NCI-H1417 treated with DMSO at 0.1 percent for 48 hours (cell line): ENCODE results near the gene MAPK7.

Experiments used
- DNase-seq: peaks from one replicate; lab custom pipeline; 2025; lab: John Stamatoyannopoulos, UW

Gene MAPK7

GRCh38 chr17:19363460-19364035, 14.8 kb upstream of the MAPK7 start:
- DNase-seq, result no peak

- no peak for DNase-seq
These were observed 13.4 kb upstream of the MAPK7 start for GRCh38 chr17:19364699-19365498.

GRCh38 chr17:19365499-19365817, 12.8 kb upstream of the MAPK7 start:
- no peak for DNase-seq

- DNase-seq, result no peak
These were observed 12.3 kb upstream of the MAPK7 start for GRCh38 chr17:19365833-19366636.

- no peak for DNase-seq
These were observed 11.7 kb upstream of the MAPK7 start for GRCh38 chr17:19366637-19366972.

- DNase-seq, result no peak
These were observed 10.1 kb upstream of the MAPK7 start for GRCh38 chr17:19368229-19368628.

GRCh38 chr17:19369107-19369778, 9.1 kb upstream of the MAPK7 start:
- DNase-seq, result no peak

GRCh38 chr17:19369846-19370492, 8.3 kb upstream of the MAPK7 start:
- DNase-seq, result no peak

GRCh38 chr17:19370493-19370960, 7.8 kb upstream of the MAPK7 start:
- no peak for DNase-seq

GRCh38 chr17:19371259-19372010, 6.9 kb upstream of the MAPK7 start:
- DNase-seq, result no peak

GRCh38 chr17:19372011-19372370, 6.3 kb upstream of the MAPK7 start:
- no peak for DNase-seq

GRCh38 chr17:19372439-19372838, 5.9 kb upstream of the MAPK7 start:
- no peak for DNase-seq

- no peak for DNase-seq
These were observed 5.3 kb upstream of the MAPK7 start for GRCh38 chr17:19372866-19373504.

- DNase-seq, result no peak
These were observed 4.2 kb upstream of the MAPK7 start for GRCh38 chr17:19374136-19374535.

- no peak for DNase-seq
These were observed 2.6 kb upstream of the MAPK7 start for GRCh38 chr17:19375732-19376131.

- DNase-seq, result no peak
These were observed 1.5 kb upstream of the MAPK7 start for GRCh38 chr17:19376811-19377210.

- peak; percentile 85 for DNase-seq
These were observed 489 bp upstream of the MAPK7 start for GRCh38 chr17:19377602-19378415.

- DNase-seq, result no peak
These were observed 1.2 kb downstream of the MAPK7 start for GRCh38 chr17:19379361-19380065.
